Stomach (tissue), 9 donors: ENCODE data around the gene SORCS2. TPM values are rescaled to one million over a fixed set of nuclear protein-coding genes. Genes with fewer than 3 reads are reported as not detected.

ENCODE experiments used
- DNase-seq, 2 donors: peaks; one replicate each; pipeline versions ENCODE4 v3.0.0 to v3.0.0-alpha.2; 2013 to 2019
- H3K27ac ChIP-seq, 5 donors: fragments of 200-600 bp in 4 of 5; sonication (generic) in 4 of 5; one replicate each; pipeline ENCODE4 v1.5.1; 2013 to 2019; ENCODE audit warnings: mild to moderate bottlenecking in 1 of 5, moderate library complexity in 1 of 5
- H3K27me3 ChIP-seq, 3 donors: fragments of 200-600 bp; sonication (generic); one replicate each; pipeline ENCODE4 v1.5.1; 2017 to 2019; ENCODE audit warnings: mixed run types in 1 of 3
- H3K36me3 ChIP-seq, 4 donors: fragments of 200-600 bp; sonication (generic); 1 replicate in 3 of 4; 2 replicates in 1 of 4; pipeline ENCODE4 v1.5.1; 2016 to 2019
- H3K4me1 ChIP-seq, 4 donors: fragments of 200-600 bp; sonication (generic); one replicate each; pipeline ENCODE4 v1.5.1; 2016 to 2019
- H3K4me3 ChIP-seq, 4 donors: fragments of 200-600 bp; sonication (generic) in 3 of 4; one replicate each; pipeline ENCODE4 v1.5.1; 2016 to 2019; ENCODE audit warnings: mild to moderate bottlenecking in 1 of 4
- H3K9me3 ChIP-seq, 4 donors: fragments of 200-600 bp; sonication (generic); one replicate each; pipeline ENCODE4 v1.5.1; 2016 to 2019
- CTCF ChIP-seq, 7 experiments: fragments of 450-650 bp in 4 of 7; fragments of 200-600 bp in 3 of 7; sonication (generic) in 3 of 7; IDR thresholded peaks; one replicate each; pipeline ENCODE4 v1.5.1; 2016 to 2019; ENCODE audit warnings: antibody characterized with exemption in 7 of 7, control low read depth in 2 of 7, mild to moderate bottlenecking in 1 of 7
- EP300 ChIP-seq: sonication (generic); formaldehyde crosslinking; IDR thresholded peaks from one replicate; pipeline ENCODE4 v1.6.1; 2017; ENCODE audit warnings: antibody characterized with exemption
- POLR2A ChIP-seq, 4 donors: fragments of 450-650 bp; IDR thresholded peaks; one replicate each; pipeline ENCODE4 v1.6.1; 2016; ENCODE audit warnings: antibody characterized with exemption in 4 of 4, control low read depth in 2 of 4, mild to moderate bottlenecking in 1 of 4, moderate library complexity in 1 of 4
- POLR2AphosphoS5 ChIP-seq, 3 donors: sonication (generic); formaldehyde crosslinking; IDR thresholded peaks; one replicate each; pipeline ENCODE4 v1.6.1; 2016; ENCODE audit warnings: antibody characterized with exemption in 3 of 3
- WGBS, 5 donors: extraction: QIAGEN DNeasy Blood & Tissue Kit in 3 of 5; methylation state at CpG; one replicate each; pipeline versions ENCODE4 v1.1.5 to v1.1.7; 2013 to 2018; 5-methylcytosine and 5-hydroxymethylcytosine counted together
- intact Hi-C: fragments of 100-400 bp; cut with DNase I; formaldehyde crosslinking; loops from one replicate; pipeline ENCODE4 v1.15.1; 2023; ENCODE audit warnings: low total_unique reads
- polyA plus RNA-seq, 3 donors: library from polyadenylated mRNA; stranded (reverse); fragments of 200-250 nt; gene quantifications; one replicate each; pipeline ENCODE4 v1.2.3, GENCODE V29; 2013
- total RNA-seq, 5 donors: library from RNA; depleted of rRNA; stranded (reverse); fragments of >200 nt; gene quantifications; one replicate each; pipeline versions ENCODE4 v1.1.0 to v1.2.3, GENCODE V29; 2014 to 2016
- donor health status: healthy with polysubstance abuse.
- donor health status: Bipolar disorder and iron deficiency.
- donor health status: healthy.

Gene SORCS2
- total and polyA plus RNA-seq, 8 donors, result under 0.01 to 13.0 (median 0.50) TPM; not detected in 1

DNA sequence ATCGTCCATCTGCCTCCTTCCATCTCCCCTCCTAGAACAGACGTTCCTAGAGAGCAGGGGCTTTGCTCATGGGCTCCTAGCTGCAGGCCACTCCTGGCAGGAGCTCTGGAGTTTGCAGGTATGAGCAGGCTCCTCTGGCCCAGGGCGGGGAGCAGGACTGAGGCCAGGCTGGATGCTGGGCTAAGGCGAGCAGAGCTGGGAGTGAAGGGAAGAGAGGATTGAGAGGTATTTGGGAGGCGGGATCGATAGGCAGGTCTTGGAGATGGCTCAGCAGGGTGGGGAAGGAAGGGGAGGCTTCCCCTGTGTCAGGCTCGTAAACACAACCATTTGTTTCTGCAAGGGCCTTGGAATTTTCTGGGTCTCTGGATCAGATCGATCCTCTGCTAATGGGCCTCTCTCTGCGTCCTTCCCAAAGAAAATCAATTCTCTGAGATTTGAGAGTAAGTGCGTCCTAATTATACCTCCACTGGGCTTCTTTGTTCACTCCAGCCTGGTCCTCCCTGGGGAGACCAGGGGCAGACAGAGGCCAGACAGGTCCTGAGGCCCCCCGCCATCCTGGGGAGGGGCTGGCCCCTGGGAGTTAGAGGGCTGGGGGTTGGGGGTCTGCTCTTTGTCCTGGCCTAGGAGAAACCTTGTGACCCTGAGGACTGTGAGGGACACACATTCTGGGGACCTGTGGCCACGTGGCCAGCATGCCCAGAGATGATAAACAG lies 337.2 kb downstream of the SORCS2 start:
- Histone ChIP-seq H3K9me3 (peaks cover 0 to 3% (median under 1%) of the 10 kb centered on the region in 4 donors), H3K36me3 (no peaks in the 10 kb centered on the region), H3K27me3 (peaks cover 0 to 27% (median 4%) of the 10 kb centered on the region in 3 donors), H3K27ac (no peak overlapping the region), H3K4me1 (no peaks in the 10 kb centered on the region), H3K4me3 (no peak overlapping the region)
- no peak for DNase-seq
- intact Hi-C loops, result no loop called here
- WGBS, 5 donors, result 53 to 61% (median 59%) methylated on average over 12 of the region's 12 CpGs
- TF ChIP-seq CTCF (IDR thresholded peaks at IDR 0.05) (no peak), EP300 (no peak), POLR2A (IDR thresholded peaks at IDR 0.05) (no peak), POLR2AphosphoS5 (IDR thresholded peaks at IDR 0.05) (no peak)

DNA sequence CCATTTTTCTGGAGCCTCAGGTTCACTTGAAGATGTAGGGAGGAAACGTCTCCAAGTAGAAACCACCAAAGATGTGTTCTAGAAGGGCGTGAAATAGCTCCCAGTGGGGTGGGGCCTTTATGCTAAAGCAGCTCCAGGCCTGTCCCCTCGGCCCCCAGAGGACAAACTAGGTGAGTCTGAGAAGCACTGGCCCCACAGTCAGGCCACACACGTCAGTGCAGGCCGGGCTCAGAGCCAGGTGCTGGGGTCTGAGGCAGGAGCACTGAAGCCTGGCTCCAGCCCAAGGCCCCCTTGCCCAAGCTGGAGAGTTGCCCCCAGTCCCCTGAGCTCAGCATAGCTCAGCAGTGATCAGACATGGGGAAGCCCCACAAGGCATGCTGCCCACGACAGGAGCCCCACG lies 337.7 kb downstream of the SORCS2 start:
- Histone ChIP-seq H3K4me3 (no peak overlapping the region), H3K27me3 (peaks cover 0 to 21% (median 0%) of the 10 kb centered on the region in 3 donors), H3K27ac (no peak overlapping the region), H3K36me3 (no peaks in the 10 kb centered on the region), H3K9me3 (peaks cover 0 to 6% (median 2%) of the 10 kb centered on the region in 4 donors), H3K4me1 (no peaks in the 10 kb centered on the region)
- 46 to 64% (median 54%) methylated on average over 7 of the region's 7 CpGs for WGBS, 5 donors
- DNase-seq, result no peak
- intact Hi-C loops, result no loop called here
- no peak for TF ChIP-seq POLR2AphosphoS5 (IDR thresholded peaks at IDR 0.05)
- no peak for TF ChIP-seq POLR2A (IDR thresholded peaks at IDR 0.05)
- no peak for TF ChIP-seq EP300
- no peak for TF ChIP-seq CTCF (IDR thresholded peaks at IDR 0.05)

GRCh38 chr4:7530932-7531639 lies 338.7 kb downstream of the SORCS2 start:
- WGBS, 5 donors, result 80 to 89% (median 85%) methylated on average over 11 to 17 of the region's 17 CpGs
- peaks cover 0 to 6% (median 2%) of the 10 kb centered on the region in 4 donors for H3K9me3 ChIP-seq
- no peaks in the 10 kb centered on the region for H3K36me3 ChIP-seq
- TF ChIP-seq EP300 (no peak), CTCF (IDR thresholded peaks at IDR 0.05) (no peak), POLR2A (IDR thresholded peaks at IDR 0.05) (no peak), POLR2AphosphoS5 (IDR thresholded peaks at IDR 0.05) (no peak)
- intact Hi-C loops, result no loop called here
- peaks cover 0 to 11% (median 0%) of the 10 kb centered on the region in 3 donors for H3K27me3 ChIP-seq
- no peaks in the 10 kb centered on the region for H3K4me1 ChIP-seq
- no peak for DNase-seq
- no peak overlapping the region for H3K4me3 ChIP-seq
- no peak overlapping the region for H3K27ac ChIP-seq

DNA sequence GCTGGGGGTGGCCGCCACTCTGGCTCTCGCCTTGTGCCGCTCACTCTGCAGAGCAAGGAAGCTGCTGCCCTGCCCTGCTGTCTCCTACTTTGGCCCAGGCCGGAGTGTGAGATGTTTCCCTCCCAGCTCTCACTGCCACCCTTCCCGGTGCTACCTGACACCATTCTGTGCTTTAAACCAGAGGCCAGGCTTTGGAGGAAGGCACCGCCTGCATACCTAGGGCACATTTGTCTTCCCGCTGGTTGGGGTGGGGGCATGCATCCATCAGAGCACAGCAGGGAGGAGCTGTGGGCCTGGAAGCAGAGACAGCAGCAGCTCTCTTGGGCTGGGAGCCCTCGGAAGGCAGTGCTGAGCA lies 339.3 kb downstream of the SORCS2 start:
- no peak overlapping the region for H3K4me3 ChIP-seq
- peaks cover 0 to 6% (median 0%) of the 10 kb centered on the region in 3 donors for H3K27me3 ChIP-seq
- intact Hi-C loops, result no loop called here
- peaks cover 0 to 6% (median 2%) of the 10 kb centered on the region in 4 donors for H3K9me3 ChIP-seq
- 58 to 66% (median 65%) methylated on average over 2 to 8 of the region's 8 CpGs for WGBS, 5 donors
- no peaks in the 10 kb centered on the region for H3K36me3 ChIP-seq
- TF ChIP-seq EP300 (no peak), CTCF (IDR thresholded peaks at IDR 0.05) (no peak), POLR2AphosphoS5 (IDR thresholded peaks at IDR 0.05) (no peak)
- H3K4me1 ChIP-seq, result no peaks in the 10 kb centered on the region
- no peak for DNase-seq
- H3K27ac ChIP-seq, result no peak overlapping the region
